Lower lobe of right lung (tissue), 2 donors: Measurements from ENCODE around the gene CAPN3. TPM values are rescaled to one million over a fixed set of nuclear protein-coding genes. Genes with fewer than 3 reads are reported as not detected.

Experiments
- ATAC-seq, 2 donors: fragments of 200-7000 bp; cut with Tn5 transposase; one replicate each; pipeline ENCODE4 v1.9.1; 2020 to 2022; ENCODE audit warnings: mild to moderate bottlenecking in 2 of 2, moderate library complexity in 2 of 2
- DNase-seq: peaks from one replicate; pipeline ENCODE4 v3.0.0-alpha.2; 2020
- H3K27ac ChIP-seq: fragments of 200-600 bp; one replicate; pipeline ENCODE4 v1.8.0; 2022
- H3K27me3 ChIP-seq: fragments of 200-600 bp; one replicate; pipeline ENCODE4 v1.8.0; 2022; ENCODE audit warnings: low read depth
- H3K36me3 ChIP-seq: fragments of 200-600 bp; one replicate; pipeline ENCODE4 v1.8.0; 2022; ENCODE audit warnings: mild to moderate bottlenecking
- H3K4me1 ChIP-seq: fragments of 200-600 bp; one replicate; pipeline ENCODE4 v1.8.0; 2022
- H3K4me3 ChIP-seq: fragments of 200-600 bp; one replicate; pipeline ENCODE4 v1.8.0; 2022; ENCODE audit warnings: mild to moderate bottlenecking
- H3K9me3 ChIP-seq: fragments of 200-600 bp; one replicate; pipeline ENCODE4 v1.8.0; 2022
- intact Hi-C: fragments of 100-400 bp; cut with DNase I; formaldehyde crosslinking; loops from one replicate; pipeline ENCODE4 v1.11.0; 2022
- total RNA-seq: library from RNA; stranded (reverse); fragmentation: NEBNext Ultra II Directional; extraction: Animal tissue kit (Norgen Biotek cat#: 25700); gene quantifications from one replicate; pipeline ENCODE4 v1.2.1, GENCODE V29; 2021
- TF ChIP-seq, protein P1 (sequence below): fragments of 200-600 bp; IDR thresholded peaks from one replicate; pipeline ENCODE4 v1.8.0; 2022; ENCODE audit warnings: antibody characterized with exemption, mild to moderate bottlenecking
- donor health status: DM: no; HTN: yes; CAD: no; lungs with severe emphysema.

The CAPN3 gene
- total RNA-seq, 1 donor from 2014 or later: 47.2 TPM

DNA sequence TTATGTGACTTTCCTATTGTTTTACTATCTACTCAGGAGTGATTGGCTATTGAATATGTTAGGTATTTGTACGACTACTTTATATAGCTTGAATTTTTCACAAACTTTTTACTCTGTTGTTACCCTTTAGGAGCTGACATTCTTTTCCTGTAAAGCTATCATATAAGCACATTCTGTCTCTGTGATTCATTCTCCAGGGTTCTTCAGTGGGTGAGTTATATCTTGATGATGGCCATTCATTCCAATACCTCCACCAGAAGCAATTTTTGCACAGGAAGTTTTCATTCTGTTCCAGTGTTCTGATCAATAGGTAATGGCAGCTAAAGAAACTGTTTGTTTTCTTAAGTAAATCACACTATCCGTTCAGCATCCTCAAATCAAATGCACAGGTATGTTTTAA, 10.1 kb upstream of the CAPN3 start:
- H3K27ac ChIP-seq: no peak overlapping the region
- H3K4me3 ChIP-seq: no peak overlapping the region
- no peak for DNase-seq
- H3K27me3 ChIP-seq: no peaks in the 10 kb centered on the region
- TF ChIP-seq, protein P1, sequence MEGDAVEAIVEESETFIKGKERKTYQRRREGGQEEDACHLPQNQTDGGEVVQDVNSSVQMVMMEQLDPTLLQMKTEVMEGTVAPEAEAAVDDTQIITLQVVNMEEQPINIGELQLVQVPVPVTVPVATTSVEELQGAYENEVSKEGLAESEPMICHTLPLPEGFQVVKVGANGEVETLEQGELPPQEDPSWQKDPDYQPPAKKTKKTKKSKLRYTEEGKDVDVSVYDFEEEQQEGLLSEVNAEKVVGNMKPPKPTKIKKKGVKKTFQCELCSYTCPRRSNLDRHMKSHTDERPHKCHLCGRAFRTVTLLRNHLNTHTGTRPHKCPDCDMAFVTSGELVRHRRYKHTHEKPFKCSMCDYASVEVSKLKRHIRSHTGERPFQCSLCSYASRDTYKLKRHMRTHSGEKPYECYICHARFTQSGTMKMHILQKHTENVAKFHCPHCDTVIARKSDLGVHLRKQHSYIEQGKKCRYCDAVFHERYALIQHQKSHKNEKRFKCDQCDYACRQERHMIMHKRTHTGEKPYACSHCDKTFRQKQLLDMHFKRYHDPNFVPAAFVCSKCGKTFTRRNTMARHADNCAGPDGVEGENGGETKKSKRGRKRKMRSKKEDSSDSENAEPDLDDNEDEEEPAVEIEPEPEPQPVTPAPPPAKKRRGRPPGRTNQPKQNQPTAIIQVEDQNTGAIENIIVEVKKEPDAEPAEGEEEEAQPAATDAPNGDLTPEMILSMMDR: no peak
- intact Hi-C loops: no loop called here
- ATAC-seq: no peak
- no peaks in the 10 kb centered on the region for H3K9me3 ChIP-seq
- no peaks in the 10 kb centered on the region for H3K4me1 ChIP-seq
- peaks cover 99% of the 10 kb centered on the region for H3K36me3 ChIP-seq

DNA sequence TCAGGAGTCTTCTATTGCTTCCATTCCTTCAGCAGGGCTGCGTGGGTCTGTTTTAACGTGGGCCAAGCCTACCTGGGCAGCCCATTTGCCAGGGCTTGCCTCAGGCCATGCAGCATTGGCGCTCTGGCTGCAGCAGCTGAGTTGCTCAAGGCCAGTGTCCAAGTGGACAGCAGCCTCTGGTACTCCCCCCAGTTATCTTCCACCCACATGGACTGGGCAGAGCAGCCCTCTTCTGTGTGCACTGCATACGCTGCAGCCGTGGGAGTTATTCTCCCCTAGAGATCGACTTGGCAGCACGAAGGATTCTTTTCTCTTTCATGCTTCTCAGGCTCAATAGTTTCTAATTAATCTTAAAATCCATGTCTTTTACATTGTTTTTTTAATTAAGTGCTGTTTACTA, 6.9 kb upstream of the CAPN3 start:
- DNase-seq: no peak
- no peak overlapping the region for H3K27ac ChIP-seq
- intact Hi-C loops: no loop called here

DNA sequence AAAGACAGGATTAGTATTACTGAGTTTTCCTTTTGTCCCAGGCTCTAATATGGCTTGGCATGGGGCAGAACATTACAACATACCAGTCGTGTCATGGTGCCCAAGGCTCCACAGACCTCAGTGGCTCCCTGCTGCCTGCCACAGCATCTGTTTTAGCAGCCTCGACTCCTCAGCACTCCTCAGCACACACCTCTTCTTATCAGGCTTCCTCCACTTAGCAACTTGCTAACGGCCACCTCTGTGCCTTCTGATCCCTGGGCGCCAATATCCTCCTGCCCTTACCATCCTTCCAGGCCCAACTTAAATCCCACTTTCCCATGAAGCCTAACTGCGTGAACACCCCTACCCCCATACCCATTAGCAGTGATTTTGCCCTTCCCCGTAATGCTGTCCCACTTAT, 6.2 kb upstream of the CAPN3 start:
- ATAC-seq: no peak
- H3K27ac ChIP-seq: no peak overlapping the region
- TF ChIP-seq, protein P1: no peak
- H3K9me3 ChIP-seq: no peaks in the 10 kb centered on the region
- no peak overlapping the region for H3K4me3 ChIP-seq
- H3K36me3 ChIP-seq: peaks cover 98% of the 10 kb centered on the region
- intact Hi-C loops: no loop called here
- DNase-seq: no peak
- H3K27me3 ChIP-seq: no peaks in the 10 kb centered on the region
- H3K4me1 ChIP-seq: no peaks in the 10 kb centered on the region

More for the DNA sequence above, 6.9 kb upstream of the CAPN3 start:
- TF ChIP-seq, protein P1: no peak
- Histone ChIP-seq H3K4me3 (no peak overlapping the region), H3K4me1 (no peaks in the 10 kb centered on the region), H3K9me3 (no peaks in the 10 kb centered on the region), H3K27me3 (no peaks in the 10 kb centered on the region), H3K36me3 (peaks cover 98% of the 10 kb centered on the region)
- ATAC-seq: no peak

DNA sequence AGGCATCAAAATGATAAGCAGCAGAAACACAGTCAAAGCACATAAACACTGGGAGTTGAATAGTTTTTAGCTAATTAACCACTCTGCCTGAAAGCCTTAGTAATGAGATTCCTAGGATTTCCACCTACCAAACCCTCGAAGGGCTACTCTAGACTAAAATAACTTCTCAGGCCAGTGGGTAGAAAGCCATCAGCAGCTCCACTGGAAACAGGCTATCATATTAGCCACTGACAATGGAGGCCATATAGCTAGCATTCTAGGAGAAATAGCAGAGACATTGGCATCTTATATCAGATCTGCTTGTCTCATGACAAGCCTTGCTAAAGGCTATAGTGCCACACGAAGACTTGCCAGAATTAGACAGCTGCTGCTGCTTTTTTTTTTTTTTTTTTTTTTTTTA, 4.5 kb upstream of the CAPN3 start:
- no peak overlapping the region for H3K4me3 ChIP-seq
- TF ChIP-seq, protein P1: no peak
- H3K36me3 ChIP-seq: peaks cover 88% of the 10 kb centered on the region
- DNase-seq (no peak), ATAC-seq (no peak)
- H3K9me3 ChIP-seq: no peaks in the 10 kb centered on the region
- H3K27me3 ChIP-seq: no peaks in the 10 kb centered on the region
- intact Hi-C loops: no loop called here
- H3K27ac ChIP-seq: no peak overlapping the region
- no peaks in the 10 kb centered on the region for H3K4me1 ChIP-seq

DNA sequence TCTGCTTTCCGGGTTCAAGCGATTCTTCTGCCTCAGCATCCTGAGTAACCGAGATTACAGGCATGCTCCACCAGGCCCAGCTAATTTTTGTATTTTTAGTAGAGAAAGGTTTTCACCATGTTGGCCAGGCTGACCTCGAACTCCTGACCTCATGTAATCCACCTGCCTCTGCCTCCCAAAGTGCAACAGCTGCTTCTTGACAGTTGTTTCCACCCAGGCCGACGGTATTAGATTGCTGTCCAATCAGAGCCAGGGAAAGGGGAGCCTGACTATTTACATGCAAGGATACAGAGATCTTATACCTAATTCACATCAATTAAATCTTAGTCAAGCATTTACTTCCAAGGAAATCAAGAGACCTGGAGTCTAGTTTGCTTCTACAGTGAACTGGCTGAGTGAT, 4.0 kb upstream of the CAPN3 start:
- Histone ChIP-seq H3K36me3 (peaks cover 87% of the 10 kb centered on the region), H3K27me3 (no peaks in the 10 kb centered on the region), H3K27ac (no peak overlapping the region), H3K4me1 (no peaks in the 10 kb centered on the region), H3K9me3 (no peaks in the 10 kb centered on the region), H3K4me3 (no peak overlapping the region)
- DNase-seq (no peak), ATAC-seq (no peak)
- TF ChIP-seq, protein P1: no peak
- intact Hi-C loops: no loop called here

DNA sequence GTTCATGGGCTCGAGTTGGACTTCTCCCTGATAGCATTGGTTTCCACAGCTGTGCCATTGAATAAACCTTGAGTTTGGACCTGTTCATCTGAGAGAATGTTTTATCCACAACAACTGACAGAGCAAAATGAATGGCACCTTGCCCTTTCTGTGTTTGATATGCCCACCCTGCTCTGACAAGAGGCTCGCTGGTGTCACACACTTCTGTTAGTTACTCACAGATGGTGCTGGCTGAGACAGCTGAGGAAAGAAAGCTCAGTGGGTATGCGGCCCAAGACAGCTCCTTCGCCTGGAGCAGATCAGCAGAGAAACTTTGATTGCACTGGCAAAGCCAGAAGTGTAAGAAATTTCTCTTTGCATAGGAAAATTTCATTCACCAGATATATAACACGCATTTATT, 2.5 kb upstream of the CAPN3 start:
- intact Hi-C loops: no loop called here
- Histone ChIP-seq H3K9me3 (no peaks in the 10 kb centered on the region), H3K4me1 (no peaks in the 10 kb centered on the region), H3K27ac (no peak overlapping the region), H3K4me3 (no peak overlapping the region), H3K36me3 (peaks cover 85% of the 10 kb centered on the region), H3K27me3 (no peaks in the 10 kb centered on the region)
- ATAC-seq: no peak
- DNase-seq: no peak
- TF ChIP-seq, protein P1: no peak
